GM21447 (cell line): ENCODE results near the gene ATP2B3.
A peak's percentile ranks its signal among the peaks of the same experiment; 100 is the strongest.

Experiments used
- ATAC-seq: cut with Tn5 transposase; IDR thresholded peaks from one replicate; pipeline ENCODE4 v1.9.1; 2021; ENCODE audit not compliant: unreplicated experiment

ATP2B3 gene

DNA sequence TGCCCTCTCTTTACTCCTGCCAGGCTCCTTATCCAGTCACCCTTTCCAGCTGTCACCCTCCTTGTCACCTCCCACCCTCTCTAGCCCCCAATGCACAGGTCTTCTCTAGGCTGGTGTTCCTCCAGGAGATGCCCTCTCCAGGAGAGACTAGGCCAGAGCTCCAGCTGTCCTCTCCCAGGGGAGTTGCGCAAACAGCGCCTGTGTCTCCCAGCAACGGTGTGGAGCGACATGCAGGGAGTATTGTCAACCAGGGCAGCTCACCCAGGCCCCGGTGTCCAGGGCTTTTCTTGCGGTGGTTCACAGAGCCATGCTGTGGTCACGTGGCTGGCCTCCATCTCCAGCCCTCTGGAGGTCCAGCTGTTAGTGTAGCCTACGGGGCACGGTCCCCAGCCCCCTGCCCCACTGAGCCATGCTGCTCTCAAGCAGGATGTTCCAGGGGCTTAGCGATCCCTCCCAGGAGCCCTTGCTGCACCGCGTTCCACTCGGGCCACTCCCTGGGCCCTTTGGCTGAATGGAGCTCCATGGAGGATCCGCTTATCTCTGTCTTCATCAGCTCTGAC lies 46.7 kb downstream of the ATP2B3 start:
- no peak for ATAC-seq

DNA sequence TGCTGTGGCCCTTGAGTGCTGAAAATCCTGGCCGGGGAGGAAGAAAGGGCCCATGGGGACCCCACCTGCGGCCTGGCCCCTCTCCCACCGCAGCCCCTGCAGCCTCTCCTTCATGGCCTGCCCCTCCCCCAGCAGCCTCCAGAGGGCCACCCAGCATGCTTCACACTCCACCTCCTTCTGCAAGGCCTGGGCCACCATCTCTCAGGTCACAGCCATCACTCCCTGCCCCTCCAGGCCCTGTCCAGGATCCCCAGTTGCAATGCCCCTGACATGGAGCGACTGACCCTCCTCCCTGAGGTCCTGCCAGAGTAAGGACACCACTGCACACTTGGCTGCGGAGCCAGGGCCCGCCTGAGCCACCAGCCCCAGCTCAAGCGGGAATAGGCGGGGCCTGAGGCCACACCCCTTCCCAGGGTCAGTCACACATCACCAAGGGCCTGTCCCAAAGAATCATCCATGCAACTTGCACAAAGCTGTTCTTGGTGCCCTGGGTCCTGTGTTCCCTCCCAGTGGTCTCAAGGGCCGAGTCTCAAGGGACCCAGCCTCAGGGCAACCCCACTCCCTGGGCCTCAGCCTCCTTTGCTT lies 48.6 kb downstream of the ATP2B3 start:
- ATAC-seq, result no peak

DNA sequence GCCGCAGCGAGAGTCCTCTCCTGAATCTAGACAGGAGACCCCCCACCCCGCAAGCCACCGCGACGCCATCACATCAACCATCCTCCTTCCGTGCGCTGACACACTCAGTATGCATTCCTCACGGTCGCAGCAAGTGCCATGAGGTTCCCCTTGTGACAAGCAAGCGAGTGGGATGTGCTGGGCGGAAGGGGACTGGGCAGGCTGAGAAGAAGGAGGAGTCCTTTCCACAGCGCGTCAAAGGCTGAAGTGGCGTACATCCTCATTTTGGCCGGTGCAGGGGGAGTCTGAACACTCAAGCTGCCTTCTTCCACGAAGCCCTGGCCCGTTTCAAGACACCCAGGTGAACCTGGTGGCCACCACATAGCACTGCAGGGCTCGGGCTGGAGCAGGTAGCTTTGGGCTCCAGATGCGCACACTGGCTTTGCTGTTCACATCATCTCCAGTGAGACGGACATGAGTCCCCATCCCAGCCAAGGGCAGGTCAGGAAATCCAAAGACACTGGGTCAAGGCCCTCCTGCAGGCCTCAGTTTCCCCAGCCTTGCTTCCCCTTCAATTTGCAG lies 51.1 kb downstream of the ATP2B3 start:
- no peak for ATAC-seq

DNA sequence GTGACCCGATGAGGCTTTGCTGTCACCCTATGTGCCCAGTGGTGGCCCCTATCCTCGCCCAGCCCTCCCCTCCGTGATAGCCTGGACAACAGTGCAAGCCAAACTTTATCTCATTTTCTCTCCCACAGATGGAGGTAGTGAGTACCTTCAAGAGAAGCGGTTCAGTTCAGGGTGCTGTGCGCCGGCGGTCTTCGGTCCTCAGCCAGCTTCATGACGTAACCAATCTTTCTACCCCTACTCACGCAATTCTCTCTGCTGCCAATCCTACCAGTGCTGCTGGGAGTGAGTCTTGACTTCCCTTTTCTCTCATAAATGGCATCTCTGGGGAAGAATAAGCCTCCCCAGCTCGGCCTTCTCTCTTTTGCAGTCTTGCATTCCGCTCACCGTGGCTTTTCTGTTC lies 52.0 kb downstream of the ATP2B3 start:
- no peak for ATAC-seq

DNA sequence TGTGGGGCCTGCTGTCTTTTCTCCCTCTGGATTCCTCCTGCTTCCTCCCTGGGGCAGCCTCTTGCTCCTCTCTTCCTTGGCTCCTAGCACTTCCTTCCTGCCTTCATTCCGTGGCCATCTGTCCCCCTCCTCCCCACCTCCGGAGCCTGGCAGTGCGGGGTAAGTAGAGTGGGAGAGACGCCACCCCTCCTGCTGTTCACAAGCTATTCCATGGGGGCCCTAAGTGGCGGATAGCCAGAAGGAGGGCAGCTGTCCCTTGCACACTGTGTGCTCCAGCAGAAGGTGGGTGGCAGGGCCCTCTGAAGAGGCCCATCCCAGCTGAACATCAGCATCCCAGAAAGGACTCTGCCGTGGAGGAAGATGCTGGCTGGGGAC lies 54.1 kb downstream of the ATP2B3 start:
- ATAC-seq, result no peak

DNA sequence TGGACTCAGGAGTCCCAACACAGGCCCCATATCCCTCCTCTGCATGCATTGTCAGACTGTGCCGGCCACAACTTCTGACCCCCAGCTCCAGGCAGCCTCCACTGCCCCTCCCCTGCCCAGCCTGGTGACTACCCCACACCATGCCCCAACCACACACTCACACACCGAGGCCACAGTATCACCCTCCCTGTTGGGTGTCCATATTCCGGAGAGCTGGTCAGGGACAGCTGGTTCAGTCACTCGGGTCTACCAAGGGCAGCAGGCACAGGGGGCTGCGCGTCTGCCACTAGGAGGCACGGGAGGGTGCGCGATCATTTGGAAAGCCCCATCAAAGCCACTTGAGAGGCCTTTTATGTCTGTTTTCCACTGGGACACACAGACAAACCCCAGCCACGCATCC lies 55.2 kb downstream of the ATP2B3 start:
- ATAC-seq, result no peak

DNA sequence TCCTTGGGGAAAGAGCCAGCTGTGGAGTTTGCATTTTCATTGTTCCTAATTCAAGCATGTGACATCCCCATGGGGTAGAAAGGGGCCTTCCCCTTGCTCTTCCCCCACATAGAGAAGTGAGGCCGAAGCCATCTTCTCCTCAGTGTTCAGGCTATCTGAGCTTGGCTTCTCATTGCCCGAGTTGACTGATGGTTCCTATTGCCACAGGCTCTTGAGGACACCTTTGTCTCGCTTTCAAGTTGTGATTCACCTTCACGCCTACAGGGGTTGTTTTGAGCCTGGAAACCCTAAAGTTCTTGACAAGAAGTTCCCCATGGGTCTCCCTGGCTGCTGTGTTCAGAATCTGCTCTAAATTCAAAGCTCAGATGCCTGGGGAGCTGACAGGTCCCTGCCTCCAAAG lies 56.5 kb downstream of the ATP2B3 start:
- ATAC-seq, result no peak

DNA sequence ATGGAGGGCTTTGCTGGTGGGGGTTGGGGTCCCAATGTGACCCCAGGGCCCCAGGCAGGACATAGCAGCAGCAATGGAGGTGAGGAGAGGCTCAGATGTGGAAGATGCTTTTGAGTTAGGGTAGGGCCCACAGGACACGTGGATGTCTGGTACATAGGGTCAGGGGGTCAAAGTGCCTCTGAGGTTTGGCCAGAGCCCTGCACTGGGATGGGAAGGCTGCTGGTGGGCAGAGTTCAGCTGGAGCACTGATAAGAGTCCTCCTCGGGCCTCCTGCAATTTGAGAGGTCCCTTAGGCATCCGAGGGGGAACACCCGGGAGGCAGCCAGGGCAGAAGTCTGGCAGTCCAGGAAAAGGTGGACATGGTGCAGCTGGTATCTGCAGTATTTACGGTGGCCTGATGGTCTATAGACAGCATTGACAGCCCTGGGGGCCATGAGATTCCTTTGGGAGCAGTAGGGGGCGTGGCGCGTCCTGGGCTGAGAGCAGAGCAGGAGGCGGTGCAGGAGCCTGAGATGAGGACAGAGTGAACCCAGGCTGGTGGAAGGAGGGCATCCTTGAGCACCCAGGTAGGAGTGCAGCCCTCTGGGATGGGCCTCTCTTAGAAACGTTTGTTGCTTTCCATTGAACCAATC lies 58.9 kb downstream of the ATP2B3 start:
- ATAC-seq, result no peak

DNA sequence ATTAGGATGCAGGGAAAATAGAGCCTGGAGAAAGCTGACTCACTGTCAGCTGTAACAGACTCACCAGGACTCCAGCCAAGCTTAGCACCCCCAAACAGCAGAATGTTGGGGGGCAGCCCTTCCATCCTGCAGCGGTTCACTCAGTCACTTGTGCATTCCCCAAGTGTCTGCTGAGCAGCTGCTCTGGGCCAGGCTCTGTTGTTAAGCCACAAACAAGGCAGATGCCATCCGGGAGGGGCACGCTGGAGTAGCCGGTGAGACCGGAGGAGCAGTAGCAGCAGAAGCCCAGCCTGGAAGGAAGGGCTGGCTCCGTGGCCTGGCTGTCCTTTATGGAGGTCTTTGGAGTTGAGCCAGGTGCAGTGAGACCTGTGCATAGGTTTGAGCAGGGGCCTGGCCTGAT lies 59.5 kb downstream of the ATP2B3 start:
- ATAC-seq, result no peak

DNA sequence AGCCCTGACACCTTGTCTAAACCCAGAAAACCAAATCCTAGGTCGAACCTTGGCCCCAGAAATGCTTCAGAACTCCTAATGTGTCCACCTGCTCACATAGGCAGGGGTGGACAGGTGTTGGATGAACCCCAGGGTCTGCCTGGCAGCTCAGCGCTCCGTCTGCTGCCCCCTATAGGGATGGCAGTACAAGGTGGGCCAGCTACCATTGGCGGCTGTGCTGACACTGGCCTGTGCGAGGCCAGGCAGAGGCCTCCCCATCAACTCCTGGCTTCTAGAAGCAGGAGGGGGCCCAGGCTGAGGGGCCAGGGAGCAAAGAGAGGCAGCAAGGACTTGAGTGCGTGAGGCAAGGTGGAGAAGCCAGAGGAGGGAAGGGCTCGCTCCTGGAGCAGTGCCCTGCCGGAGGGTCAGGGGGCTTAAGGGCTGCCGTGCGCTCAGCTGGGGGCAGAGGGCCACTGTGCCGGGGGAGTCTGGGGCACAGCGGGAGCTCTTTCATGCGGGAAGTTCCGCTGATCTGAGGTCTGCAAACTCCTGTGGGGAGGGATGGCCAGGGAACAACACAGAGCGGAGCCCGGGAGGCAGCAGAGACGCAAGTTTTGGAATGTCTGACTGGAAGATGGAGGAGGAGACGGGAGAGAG lies 60.9 kb downstream of the ATP2B3 start:
- ATAC-seq, result no peak

DNA sequence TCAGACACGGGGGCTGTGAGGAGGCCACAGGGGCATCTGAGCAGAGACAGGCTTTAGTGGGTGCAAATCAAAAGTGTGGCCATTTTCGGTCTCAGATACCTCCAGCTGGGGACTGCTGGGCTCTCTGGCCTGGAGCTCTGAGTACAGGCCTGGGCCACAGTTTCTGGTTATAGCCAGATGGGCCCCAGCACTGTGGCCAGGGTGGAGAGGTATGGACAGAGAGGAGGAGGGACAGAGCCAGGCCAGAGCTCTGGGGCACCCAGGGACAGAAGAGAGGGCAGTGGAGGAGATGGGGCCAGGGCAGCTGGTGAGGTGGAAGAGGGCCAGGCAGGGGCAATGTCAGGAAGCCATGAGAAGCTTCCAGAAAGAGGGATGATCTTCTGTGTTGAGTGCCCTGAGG lies 61.4 kb downstream of the ATP2B3 start:
- ATAC-seq, result no peak

DNA sequence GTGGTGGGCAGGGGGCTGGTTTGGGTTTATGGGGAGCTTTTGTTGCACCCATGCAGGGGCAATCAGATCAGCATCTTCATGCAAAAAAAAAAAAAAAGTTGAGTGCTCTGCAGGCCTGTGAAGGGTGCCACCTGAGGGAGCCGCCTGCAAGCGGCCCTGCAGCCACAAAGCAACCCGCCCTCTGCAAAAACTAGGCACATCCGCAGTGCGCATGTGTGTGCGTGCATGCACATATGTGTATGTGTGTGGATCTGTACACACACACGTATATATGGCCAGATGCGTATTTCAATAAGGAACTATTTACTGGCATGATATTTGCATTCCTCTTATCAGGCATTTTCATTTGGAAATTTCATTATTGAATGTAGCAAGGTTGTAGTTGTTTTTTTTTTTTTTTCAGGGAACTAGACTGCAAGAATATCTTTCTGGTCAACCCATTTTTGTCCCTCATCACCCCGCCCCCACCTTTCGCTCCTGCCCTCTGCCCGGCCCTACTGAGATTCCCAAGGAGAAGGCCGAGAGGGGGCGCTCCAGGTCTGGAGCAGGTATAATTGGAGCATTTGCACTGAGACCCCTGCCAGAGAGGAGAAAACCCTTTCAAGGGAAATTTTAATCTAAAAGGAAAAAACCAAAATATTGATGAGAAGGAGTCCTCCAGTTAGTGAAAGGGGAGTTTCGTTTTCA lies 63.4 kb downstream of the ATP2B3 start:
- ATAC-seq, result no peak

DNA sequence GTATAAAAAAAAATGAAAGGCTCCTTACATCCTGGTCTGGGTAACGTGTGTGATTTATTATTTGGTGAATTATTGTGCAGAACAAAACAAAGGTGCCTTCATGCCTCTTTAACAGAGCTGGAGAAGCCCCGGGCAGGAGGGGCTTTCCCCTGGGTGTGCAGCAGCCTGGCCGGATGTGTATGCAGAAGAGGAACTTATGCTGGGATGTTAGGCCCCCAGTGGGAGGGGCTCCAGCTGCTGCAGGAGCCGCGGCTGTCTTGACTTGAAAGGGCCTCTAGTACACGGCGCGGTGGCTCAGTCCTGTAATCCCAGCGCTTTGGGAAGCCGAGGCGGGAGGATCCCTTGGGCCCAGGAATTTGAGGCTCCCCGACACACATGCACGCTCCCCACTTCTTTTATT lies 65.5 kb downstream of the ATP2B3 start:
- ATAC-seq, result peak; percentile 100

DNA sequence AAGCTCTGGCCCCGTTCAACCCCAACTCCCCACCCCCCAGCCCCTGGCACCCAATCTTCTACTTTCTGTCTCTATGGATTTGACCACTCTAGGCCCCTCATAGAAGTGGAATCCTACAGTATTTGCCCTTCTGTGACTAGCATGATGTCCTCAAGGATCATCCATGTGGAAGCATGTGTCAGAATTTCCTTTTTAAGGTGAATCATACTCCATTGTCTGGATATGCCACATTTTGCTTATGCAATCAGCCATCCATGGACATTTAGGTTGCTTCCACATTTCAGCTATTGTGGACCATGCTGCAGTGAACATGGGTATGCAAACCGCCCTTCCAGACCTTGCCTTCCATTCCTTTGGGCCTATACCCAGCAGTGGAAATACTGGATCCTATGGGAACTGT lies 66.0 kb downstream of the ATP2B3 start:
- ATAC-seq, result no peak

DNA sequence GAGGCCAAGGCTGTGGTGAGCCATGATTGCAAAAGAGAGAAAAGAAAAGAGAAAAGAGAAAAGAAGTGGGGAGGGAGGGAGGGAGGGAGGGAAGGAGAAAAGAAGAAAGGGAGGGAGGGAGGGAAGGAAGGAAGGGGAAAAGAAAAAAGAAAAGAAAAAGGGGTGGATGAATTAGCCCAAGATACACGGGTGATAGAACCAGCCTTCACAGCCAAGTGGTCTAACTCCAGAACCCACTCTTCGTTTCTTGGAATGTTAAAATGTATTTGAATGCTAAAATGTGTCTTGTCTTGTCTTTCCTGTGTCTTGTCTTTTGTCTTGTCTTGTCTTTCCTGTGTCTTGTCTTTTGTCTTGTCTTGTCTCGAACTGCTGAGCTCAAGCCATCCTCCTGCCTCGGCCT lies 68.4 kb downstream of the ATP2B3 start:
- no peak for ATAC-seq

DNA sequence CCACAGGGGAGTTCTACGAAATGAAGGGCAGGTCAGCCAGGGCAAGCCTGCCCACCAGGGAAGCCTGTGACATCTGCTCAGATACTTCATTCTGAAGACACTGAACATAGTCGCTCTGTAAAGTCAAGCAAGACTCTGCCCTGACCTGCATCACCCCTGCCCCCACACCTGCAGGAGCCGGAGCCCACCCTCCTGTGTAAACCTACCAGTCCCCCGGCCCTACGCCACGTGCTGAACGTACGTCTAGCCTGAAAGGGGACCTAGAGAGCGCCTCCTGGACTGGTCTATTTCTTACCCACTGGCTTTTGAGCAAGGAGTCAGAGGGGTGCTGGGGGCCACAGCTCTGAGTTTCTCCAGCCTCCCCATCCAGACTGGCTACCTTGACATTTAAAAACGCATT lies 69.9 kb downstream of the ATP2B3 start:
- ATAC-seq, result no peak

DNA sequence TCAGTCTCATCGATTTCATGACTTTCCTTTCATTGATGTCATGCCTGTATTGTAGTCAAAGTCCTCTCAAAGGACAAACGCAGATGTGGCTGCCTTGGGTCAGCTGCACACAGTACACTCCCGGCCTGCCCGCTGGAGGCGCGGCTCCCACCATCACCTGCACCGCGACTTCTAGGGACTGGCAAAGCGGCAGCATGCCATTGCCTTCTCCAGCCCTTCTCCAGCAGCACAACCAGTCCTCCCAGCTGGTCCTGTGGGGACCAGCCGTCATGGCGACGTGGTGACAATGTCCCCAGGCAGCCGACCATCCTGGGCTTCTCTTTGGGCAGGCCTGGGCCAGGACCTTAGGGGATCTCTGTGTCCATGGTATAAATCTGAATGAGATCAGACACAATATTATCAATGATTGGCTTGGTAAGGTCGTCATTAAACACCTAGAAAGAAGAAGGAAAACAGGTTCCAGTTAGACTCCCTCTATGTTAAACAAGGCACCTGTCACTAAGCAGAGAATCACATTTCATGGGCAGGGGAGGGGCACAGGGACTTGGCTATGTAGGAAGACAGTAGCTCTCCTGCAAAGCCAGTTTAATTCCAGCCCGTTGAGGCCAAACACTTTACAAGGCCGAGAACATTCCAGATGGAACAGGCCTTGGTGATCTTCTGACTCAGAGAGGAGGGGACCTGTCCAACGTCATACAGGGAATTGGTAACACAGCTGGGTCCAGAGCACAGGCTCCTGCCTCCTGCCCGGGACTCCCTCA lies 70.8 kb downstream of the ATP2B3 start:
- ATAC-seq, result no peak

DNA sequence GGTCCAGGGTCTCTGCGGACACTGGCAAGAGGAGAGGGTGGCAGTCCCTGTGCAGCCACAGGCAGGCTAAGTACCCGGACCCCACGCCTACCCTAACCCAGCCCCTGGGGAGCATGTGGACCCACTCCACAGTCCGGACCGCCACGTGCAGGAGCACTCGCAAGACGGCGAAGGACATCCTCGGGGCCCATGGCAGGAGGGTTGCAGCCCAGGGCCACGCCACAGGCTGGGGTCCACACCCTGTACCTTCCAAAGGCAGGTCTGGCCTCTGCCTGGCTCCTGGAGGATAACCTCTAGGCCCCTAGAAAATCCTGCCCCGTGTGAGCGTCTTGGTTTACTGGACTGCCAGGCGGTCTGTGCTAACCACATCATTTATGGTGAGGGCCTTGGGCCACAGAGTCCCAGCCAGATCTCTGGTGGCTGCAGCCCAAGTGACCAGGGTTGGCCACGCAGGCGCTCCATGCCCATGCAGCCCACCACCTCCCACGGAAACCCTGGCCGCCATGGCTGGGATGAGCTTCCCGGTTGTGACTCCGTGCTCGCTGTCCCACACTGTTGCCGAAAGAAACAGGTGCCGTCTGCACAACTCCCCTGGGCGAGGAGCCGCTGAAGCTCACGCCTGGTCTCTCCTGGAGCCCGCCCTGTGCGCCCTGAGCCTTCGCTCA lies 71.5 kb downstream of the ATP2B3 start:
- no peak for ATAC-seq

DNA sequence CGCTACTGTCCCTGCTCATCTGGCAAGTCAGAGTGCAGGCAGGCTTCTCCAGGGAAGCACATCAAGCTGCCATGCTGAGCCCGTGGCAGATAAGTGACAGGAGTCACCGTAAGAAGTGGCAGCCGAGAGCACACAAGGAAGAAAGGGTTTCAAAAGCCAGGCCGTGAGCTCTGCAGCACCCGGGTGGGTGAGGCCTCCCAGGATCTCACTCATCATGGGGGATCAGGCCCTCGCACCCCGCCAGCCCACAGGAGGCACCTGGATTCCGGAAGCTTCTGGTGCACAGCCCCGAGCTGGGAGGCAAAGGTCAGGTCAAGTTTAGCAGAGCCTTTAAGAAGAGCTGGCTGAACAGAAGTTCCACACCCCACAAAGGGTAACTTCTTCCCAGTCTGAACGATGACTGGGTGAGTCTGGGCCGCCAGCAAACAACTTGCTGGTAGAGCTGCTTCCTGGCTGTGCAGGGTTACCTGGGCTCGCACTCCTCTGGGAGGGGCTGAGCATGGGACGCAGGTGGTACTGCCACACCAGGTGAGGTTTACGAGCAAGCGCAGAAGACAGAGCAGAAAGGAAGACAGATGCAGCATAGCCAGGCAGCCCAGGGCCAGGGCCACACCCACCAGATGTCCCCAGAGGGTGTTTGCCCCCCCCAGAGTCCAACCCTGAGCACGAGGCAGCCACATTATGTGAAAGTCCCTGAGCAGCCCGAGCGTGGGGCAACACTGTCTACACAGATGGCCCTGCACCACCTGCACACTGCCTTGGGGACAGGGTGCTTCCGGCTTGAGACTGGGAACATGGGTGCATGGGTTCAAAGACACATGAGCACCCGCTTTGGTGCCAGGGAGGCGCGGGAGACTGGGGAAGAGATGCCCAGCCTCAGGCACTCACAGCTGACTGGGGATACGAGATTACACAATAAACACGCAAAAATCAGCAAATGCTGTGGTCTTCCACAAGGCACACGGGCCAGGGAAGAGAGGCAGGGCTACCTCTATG lies 73.8 kb downstream of the ATP2B3 start:
- no peak for ATAC-seq
